HepG2 (cell line): Measurements from ENCODE around the gene CIBAR2. TPM values are rescaled to one million over a fixed set of nuclear protein-coding genes. Genes with fewer than 3 reads are reported as not detected.
A peak's percentile ranks its signal among the peaks of the same experiment; 100 is the strongest.

ENCODE experiments used
- FOXM1 ChIP-seq: sonication (generic); formaldehyde crosslinking; IDR thresholded peaks from 2 replicates; pipeline ENCODE4 v1.5.0; 2020; ENCODE audit warnings: missing genetic modification reagents
- KAT2B ChIP-seq: fragments of 150-350 bp; IDR thresholded peaks from 2 replicates; pipeline ENCODE4 v1.6.1; 2014; ENCODE audit warnings: low read depth, low read length, borderline replicate concordance
- KLF15 ChIP-seq: sonication (generic); formaldehyde crosslinking; IDR thresholded peaks from 2 replicates; pipeline ENCODE4 v1.8.1; 2023; ENCODE audit warnings: borderline replicate concordance, mild to moderate bottlenecking, inconsistent platforms, missing genetic modification reagents, mixed read lengths
- NCOA5 ChIP-seq: sonication (generic); formaldehyde crosslinking; IDR thresholded peaks from 2 replicates; pipeline ENCODE4 v1.4.0; 2020; ENCODE audit warnings: missing genetic modification reagents
- NFATC3 ChIP-seq: sonication (generic); formaldehyde crosslinking; IDR thresholded peaks from 2 replicates; pipeline ENCODE4 v1.5.1; 2020; ENCODE audit warnings: mild to moderate bottlenecking, missing genetic modification reagents
- NFIC ChIP-seq: IDR thresholded peaks from 2 replicates; pipeline ENCODE4 v1.6.1; 2012; ENCODE audit warnings: mild to moderate bottlenecking, low read length, inconsistent platforms
- NFRKB ChIP-seq: fragments of 450-650 bp; IDR thresholded peaks from 2 replicates; pipeline ENCODE4 v1.6.1; 2017
- REXO4 ChIP-seq: sonication (generic); formaldehyde crosslinking; IDR thresholded peaks from 2 replicates; pipeline ENCODE4 v1.8.0; 2022; ENCODE audit warnings: missing genetic modification reagents, mild to moderate bottlenecking, borderline replicate concordance
- SPEN ChIP-seq: sonication (generic); formaldehyde crosslinking; IDR thresholded peaks from 2 replicates; pipeline ENCODE4 v1.5.1; 2020; ENCODE audit warnings: low read depth, mild to moderate bottlenecking, missing genetic modification reagents
- SRSF4 ChIP-seq: fragments of 200-400 bp; formaldehyde crosslinking; IDR thresholded peaks from one replicate; pipeline ENCODE4 v1.6.1; 2018; ENCODE audit warnings: mild to moderate bottlenecking, low read depth, low read length, moderate library complexity; ENCODE audit not compliant: poor library complexity, severe bottlenecking
- U2AF2 ChIP-seq: fragments of 200-400 bp; formaldehyde crosslinking; IDR thresholded peaks from 2 replicates; pipeline ENCODE4 v1.6.1; 2017; ENCODE audit warnings: low read depth, mild to moderate bottlenecking, low read length
- ZNF563 ChIP-seq: sonication (generic); formaldehyde crosslinking; IDR thresholded peaks from 2 replicates; pipeline ENCODE4 v1.8.0; 2022; ENCODE audit warnings: mild to moderate bottlenecking, moderate library complexity, missing genetic modification reagents
- ZNF839 ChIP-seq: sonication (generic); formaldehyde crosslinking; IDR thresholded peaks from 2 replicates; pipeline ENCODE4 v1.4.0; 2020; ENCODE audit warnings: missing genetic modification reagents, mild to moderate bottlenecking, borderline replicate concordance
- ZSCAN22 ChIP-seq: sonication (generic); formaldehyde crosslinking; IDR thresholded peaks from 2 replicates; pipeline ENCODE4 v1.4.0; 2020; ENCODE audit warnings: mild to moderate bottlenecking, missing genetic modification reagents
- polyA plus RNA-seq, 8 experiments: library from polyadenylated mRNA; depleted of rRNA in 3 of 8; stranded (reverse) in 7 of 8; unstranded in 1 of 8; fragments of >200 nt; fragmentation: Illumina TruSeq in 4 of 8; extraction: Trizol in 4 of 8; gene quantifications; 2 replicates each; pipeline versions ENCODE4 v1.2.1 to v1.2.3, GENCODE V29; 2011 to 2016; ENCODE audit warnings: low read depth in 4 of 8, missing spikeins in 1 of 8, mixed read lengths in 1 of 8; ENCODE audit not compliant: insufficient read depth in 1 of 8
- total RNA-seq, 5 experiments: library from RNA; depleted of rRNA; stranded (reverse); fragments of >200 nt; fragmentation: Illumina TruSeq; extraction: Trizol; gene quantifications; 2 replicates each; pipeline ENCODE4 v1.2.3, GENCODE V29; 2016; ENCODE audit warnings: low read depth in 1 of 5
- TF ChIP-seq, protein P1 (sequence below): sonication (generic); formaldehyde crosslinking; conservative IDR thresholded peaks from 2 replicates; pipeline ENCODE4 v1.8.0; 2022; ENCODE audit warnings: missing genetic modification reagents
- TF ChIP-seq, protein P2 (sequence below): sonication (generic); formaldehyde crosslinking; IDR thresholded peaks from 2 replicates; pipeline ENCODE4 v1.4.0; 2020; ENCODE audit warnings: missing genetic modification reagents
- TF ChIP-seq, protein P3 (sequence below): sonication (generic); formaldehyde crosslinking; IDR thresholded peaks from 2 replicates; pipeline ENCODE4 v1.5.0; 2020; ENCODE audit warnings: missing genetic modification reagents
- TF ChIP-seq, protein P4 (sequence below): IDR thresholded peaks from 2 replicates; pipeline ENCODE4 v1.6.1; 2016; ENCODE audit warnings: missing genetic modification reagents, missing compliant biosample characterization
- TF ChIP-seq, protein P5 (sequence below): sonication (generic); formaldehyde crosslinking; IDR thresholded peaks from 2 replicates; pipeline ENCODE4 v1.5.0; 2020; ENCODE audit warnings: mild to moderate bottlenecking, missing genetic modification reagents

CIBAR2 gene
- total and polyA plus RNA-seq, 2 of the 13 experiments (the other 11 are each of a cell fraction or from before 2014, with no cell fraction given), result not detected

DNA sequence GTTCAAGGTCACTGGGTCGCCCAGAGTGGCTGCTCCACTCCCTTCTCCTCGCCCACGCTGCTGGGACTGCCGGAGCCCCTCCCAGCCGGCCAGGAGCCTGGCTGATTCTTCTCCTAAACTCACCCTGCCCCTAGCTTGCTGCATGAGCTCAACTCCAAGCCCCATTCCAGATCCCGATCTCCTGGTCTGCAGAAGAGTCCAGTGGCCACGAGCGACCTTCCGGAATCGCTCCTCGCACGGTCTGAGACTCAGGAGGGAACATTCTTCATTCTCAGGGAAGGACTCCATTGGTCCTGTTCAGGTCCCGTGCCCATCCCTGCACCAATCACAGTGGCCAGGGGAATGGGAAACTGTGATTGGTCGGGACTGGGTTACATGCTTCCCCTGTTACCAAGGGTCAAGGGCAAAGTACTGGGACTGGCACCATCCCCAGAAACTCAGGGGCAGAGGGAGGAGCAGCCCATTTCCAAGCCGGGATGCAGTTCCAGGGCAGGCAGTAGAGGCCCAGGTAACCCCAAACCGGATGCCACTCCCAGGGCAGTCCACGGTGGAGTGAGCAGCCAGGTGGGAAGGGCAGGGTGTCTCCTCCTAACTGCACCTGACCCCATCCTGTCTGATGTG is 24.5 kb upstream of the CIBAR2 start (continued):
- TF ChIP-seq, protein P1, sequence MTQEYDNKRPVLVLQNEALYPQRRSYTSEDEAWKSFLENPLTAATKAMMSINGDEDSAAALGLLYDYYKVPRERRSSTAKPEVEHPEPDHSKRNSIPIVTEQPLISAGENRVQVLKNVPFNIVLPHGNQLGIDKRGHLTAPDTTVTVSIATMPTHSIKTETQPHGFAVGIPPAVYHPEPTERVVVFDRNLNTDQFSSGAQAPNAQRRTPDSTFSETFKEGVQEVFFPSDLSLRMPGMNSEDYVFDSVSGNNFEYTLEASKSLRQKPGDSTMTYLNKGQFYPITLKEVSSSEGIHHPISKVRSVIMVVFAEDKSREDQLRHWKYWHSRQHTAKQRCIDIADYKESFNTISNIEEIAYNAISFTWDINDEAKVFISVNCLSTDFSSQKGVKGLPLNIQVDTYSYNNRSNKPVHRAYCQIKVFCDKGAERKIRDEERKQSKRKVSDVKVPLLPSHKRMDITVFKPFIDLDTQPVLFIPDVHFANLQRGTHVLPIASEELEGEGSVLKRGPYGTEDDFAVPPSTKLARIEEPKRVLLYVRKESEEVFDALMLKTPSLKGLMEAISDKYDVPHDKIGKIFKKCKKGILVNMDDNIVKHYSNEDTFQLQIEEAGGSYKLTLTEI (CRISPR knock-in tag), result no peak
- TF ChIP-seq ZNF839, result no peak
- no peak for TF ChIP-seq NFATC3 (CRISPR knock-in tag)
- TF ChIP-seq FOXM1 (CRISPR knock-in tag), result no peak
- TF ChIP-seq KAT2B, result no peak
- TF ChIP-seq ZSCAN22 (CRISPR knock-in tag), result no peak
- no peak for TF ChIP-seq NCOA5 (CRISPR knock-in tag)
- TF ChIP-seq NFIC, result no peak
- no peak for TF ChIP-seq NFRKB
- TF ChIP-seq U2AF2, result peak; percentile 66; the same call in 1 of the 2 replicates
- peak; percentile 86; the same call in 1 of the 2 replicates for TF ChIP-seq KLF15 (CRISPR knock-in tag)
- TF ChIP-seq, protein P2, sequence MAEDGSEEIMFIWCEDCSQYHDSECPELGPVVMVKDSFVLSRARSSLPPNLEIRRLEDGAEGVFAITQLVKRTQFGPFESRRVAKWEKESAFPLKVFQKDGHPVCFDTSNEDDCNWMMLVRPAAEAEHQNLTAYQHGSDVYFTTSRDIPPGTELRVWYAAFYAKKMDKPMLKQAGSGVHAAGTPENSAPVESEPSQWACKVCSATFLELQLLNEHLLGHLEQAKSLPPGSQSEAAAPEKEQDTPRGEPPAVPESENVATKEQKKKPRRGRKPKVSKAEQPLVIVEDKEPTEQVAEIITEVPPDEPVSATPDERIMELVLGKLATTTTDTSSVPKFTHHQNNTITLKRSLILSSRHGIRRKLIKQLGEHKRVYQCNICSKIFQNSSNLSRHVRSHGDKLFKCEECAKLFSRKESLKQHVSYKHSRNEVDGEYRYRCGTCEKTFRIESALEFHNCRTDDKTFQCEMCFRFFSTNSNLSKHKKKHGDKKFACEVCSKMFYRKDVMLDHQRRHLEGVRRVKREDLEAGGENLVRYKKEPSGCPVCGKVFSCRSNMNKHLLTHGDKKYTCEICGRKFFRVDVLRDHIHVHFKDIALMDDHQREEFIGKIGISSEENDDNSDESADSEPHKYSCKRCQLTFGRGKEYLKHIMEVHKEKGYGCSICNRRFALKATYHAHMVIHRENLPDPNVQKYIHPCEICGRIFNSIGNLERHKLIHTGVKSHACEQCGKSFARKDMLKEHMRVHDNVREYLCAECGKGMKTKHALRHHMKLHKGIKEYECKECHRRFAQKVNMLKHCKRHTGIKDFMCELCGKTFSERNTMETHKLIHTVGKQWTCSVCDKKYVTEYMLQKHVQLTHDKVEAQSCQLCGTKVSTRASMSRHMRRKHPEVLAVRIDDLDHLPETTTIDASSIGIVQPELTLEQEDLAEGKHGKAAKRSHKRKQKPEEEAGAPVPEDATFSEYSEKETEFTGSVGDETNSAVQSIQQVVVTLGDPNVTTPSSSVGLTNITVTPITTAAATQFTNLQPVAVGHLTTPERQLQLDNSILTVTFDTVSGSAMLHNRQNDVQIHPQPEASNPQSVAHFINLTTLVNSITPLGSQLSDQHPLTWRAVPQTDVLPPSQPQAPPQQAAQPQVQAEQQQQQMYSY (CRISPR knock-in tag), result peak; percentile 87
- TF ChIP-seq, protein P3, sequence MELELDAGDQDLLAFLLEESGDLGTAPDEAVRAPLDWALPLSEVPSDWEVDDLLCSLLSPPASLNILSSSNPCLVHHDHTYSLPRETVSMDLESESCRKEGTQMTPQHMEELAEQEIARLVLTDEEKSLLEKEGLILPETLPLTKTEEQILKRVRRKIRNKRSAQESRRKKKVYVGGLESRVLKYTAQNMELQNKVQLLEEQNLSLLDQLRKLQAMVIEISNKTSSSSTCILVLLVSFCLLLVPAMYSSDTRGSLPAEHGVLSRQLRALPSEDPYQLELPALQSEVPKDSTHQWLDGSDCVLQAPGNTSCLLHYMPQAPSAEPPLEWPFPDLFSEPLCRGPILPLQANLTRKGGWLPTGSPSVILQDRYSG (CRISPR knock-in tag), result 0 out of 2 replicates have a peak, but pooled peaks have one; percentile 35
- TF ChIP-seq, protein P4, sequence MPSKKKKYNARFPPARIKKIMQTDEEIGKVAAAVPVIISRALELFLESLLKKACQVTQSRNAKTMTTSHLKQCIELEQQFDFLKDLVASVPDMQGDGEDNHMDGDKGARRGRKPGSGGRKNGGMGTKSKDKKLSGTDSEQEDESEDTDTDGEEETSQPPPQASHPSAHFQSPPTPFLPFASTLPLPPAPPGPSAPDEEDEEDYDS (CRISPR knock-in tag), result peak; percentile 83
- TF ChIP-seq SPEN, result 0 out of 2 replicates have a peak, but pooled peaks have one; percentile 45
- TF ChIP-seq, protein P5, sequence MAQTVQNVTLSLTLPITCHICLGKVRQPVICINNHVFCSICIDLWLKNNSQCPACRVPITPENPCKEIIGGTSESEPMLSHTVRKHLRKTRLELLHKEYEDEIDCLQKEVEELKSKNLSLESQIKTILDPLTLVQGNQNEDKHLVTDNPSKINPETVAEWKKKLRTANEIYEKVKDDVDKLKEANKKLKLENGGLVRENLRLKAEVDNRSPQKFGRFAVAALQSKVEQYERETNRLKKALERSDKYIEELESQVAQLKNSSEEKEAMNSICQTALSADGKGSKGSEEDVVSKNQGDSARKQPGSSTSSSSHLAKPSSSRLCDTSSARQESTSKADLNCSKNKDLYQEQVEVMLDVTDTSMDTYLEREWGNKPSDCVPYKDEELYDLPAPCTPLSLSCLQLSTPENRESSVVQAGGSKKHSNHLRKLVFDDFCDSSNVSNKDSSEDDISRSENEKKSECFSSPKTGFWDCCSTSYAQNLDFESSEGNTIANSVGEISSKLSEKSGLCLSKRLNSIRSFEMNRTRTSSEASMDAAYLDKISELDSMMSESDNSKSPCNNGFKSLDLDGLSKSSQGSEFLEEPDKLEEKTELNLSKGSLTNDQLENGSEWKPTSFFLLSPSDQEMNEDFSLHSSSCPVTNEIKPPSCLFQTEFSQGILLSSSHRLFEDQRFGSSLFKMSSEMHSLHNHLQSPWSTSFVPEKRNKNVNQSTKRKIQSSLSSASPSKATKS (CRISPR knock-in tag), result no peak; the same call in 1 of the 2 replicates
- TF ChIP-seq SRSF4, result no peak
- TF ChIP-seq ZNF563, result 0 out of 2 replicates have a peak, but pooled peaks have one; percentile 18
- TF ChIP-seq REXO4 (CRISPR knock-in tag), result no peak
